CD14-positive monocyte (primary cell): ENCODE data around the gene AZGP1. TPM values are rescaled to one million over a fixed set of nuclear protein-coding genes. Genes with fewer than 3 reads are reported as not detected.
"Not testable (repeated sequence)": the region's sequence is repeated elsewhere in the genome, so short reads cannot be mapped to it uniquely, and the experiment has no call there.

ENCODE experiments used
- DNase-seq, 3 donors: peaks; one replicate each; pipeline ENCODE4 v3.0.0-alpha.2; 2011 to 2022
- H2AFZ ChIP-seq: 2 replicates; pipeline ENCODE4 v1.6.0; 2012; ENCODE audit warnings: mild to moderate bottlenecking, low read depth, low read length, inconsistent platforms; ENCODE audit not compliant: insufficient read depth, poor library complexity, severe bottlenecking
- H3K27ac ChIP-seq, 2 donors: 1 replicate in 1 of 2; 2 replicates in 1 of 2; pipeline ENCODE4 v1.5.1; 2012 to 2013; ENCODE audit warnings: low read length in 2 of 2, control low read depth in 1 of 2, inconsistent platforms in 1 of 2, low read depth in 1 of 2, mild to moderate bottlenecking in 1 of 2
- H3K27me3 ChIP-seq, 2 donors: one replicate each; pipeline versions ENCODE4 v1.6.0 to v1.6.1; 2011 to 2013; ENCODE audit warnings: low read length in 2 of 2; ENCODE audit not compliant: control insufficient read depth in 2 of 2, insufficient read depth in 2 of 2
- H3K36me3 ChIP-seq, 2 donors: replicated peaks in 1 of 2; 1 replicate in 1 of 2; 2 replicates in 1 of 2; pipeline versions ENCODE4 v1.5.1 to v1.6.1; 2012 to 2013; ENCODE audit warnings: low read length in 2 of 2, control low read depth in 1 of 2, inconsistent platforms in 1 of 2, mild to moderate bottlenecking in 1 of 2; ENCODE audit not compliant: insufficient read depth in 2 of 2, control insufficient read depth in 1 of 2
- H3K4me1 ChIP-seq, 2 donors: 1 replicate in 1 of 2; 2 replicates in 1 of 2; pipeline versions ENCODE4 v1.5.1 to v1.6.1; 2012 to 2013; ENCODE audit warnings: low read length in 2 of 2, control low read depth in 1 of 2, inconsistent platforms in 1 of 2, mild to moderate bottlenecking in 1 of 2, moderate library complexity in 1 of 2; ENCODE audit not compliant: insufficient read depth in 2 of 2, control insufficient read depth in 1 of 2
- H3K4me2 ChIP-seq: replicated peaks from 2 replicates; pipeline ENCODE3; 2012; ENCODE audit warnings: low read length, moderate library complexity, mild to moderate bottlenecking; ENCODE audit not compliant: poor library complexity, severe bottlenecking; ENCODE audit errors: extremely low read depth
- H3K4me3 ChIP-seq, 3 experiments: fragments of 200-600 bp in 1 of 3; sonication (generic) in 1 of 3; replicated peaks in 1 of 3; 1 replicate in 2 of 3; 2 replicates in 1 of 3; pipeline ENCODE4 v1.5.1; 2011 to 2013; ENCODE audit warnings: low read length in 3 of 3, mild to moderate bottlenecking in 3 of 3, control low read depth in 2 of 3, low read depth in 2 of 3, inconsistent platforms in 1 of 3, moderate library complexity in 1 of 3
- H3K79me2 ChIP-seq: 2 replicates; pipeline ENCODE4 v1.6.0; 2012; ENCODE audit warnings: mild to moderate bottlenecking, control low read depth, inconsistent platforms, low read length, moderate library complexity; ENCODE audit not compliant: insufficient read depth
- H3K9ac ChIP-seq: 2 replicates; pipeline ENCODE4 v1.6.0; 2017; ENCODE audit warnings: low read length, mild to moderate bottlenecking; ENCODE audit not compliant: insufficient read depth, poor library complexity, severe bottlenecking
- H3K9me3 ChIP-seq, 2 donors: replicated peaks in 1 of 2; 1 replicate in 1 of 2; 2 replicates in 1 of 2; pipeline versions ENCODE4 v1.5.1 to v1.6.1; 2012 to 2013; ENCODE audit warnings: low read length in 2 of 2, control low read depth in 1 of 2; ENCODE audit not compliant: control insufficient read depth in 1 of 2, insufficient read depth in 1 of 2
- H4K20me1 ChIP-seq: 2 replicates; pipeline ENCODE4 v1.6.0; 2012; ENCODE audit warnings: mild to moderate bottlenecking, low read length, control low read depth, moderate library complexity; ENCODE audit not compliant: insufficient read depth
- H3K27ac Mint-ChIP-seq, 7 donors: one replicate each; pipeline ENCODE4 v1.8.0; 2020; ENCODE audit warnings: mild to moderate bottlenecking in 7 of 7, mixed read lengths in 7 of 7, moderate library complexity in 6 of 7, inconsistent platforms in 2 of 7
- H3K27me3 Mint-ChIP-seq, 3 donors: one replicate each; pipeline ENCODE4 v1.8.0; 2021 to 2022; ENCODE audit warnings: low read depth in 3 of 3, mild to moderate bottlenecking in 3 of 3, mixed read lengths in 3 of 3, moderate library complexity in 3 of 3, inconsistent platforms in 1 of 3
- H3K36me3 Mint-ChIP-seq, 2 donors: one replicate each; pipeline ENCODE4 v1.8.0; 2020; ENCODE audit warnings: mixed read lengths in 2 of 2, inconsistent platforms in 1 of 2, mild to moderate bottlenecking in 1 of 2
- H3K4me1 Mint-ChIP-seq: one replicate; pipeline ENCODE4 v1.8.0; 2020; ENCODE audit warnings: mild to moderate bottlenecking, mixed read lengths
- H3K4me3 Mint-ChIP-seq, 2 donors: one replicate each; pipeline ENCODE4 v1.8.0; 2020; ENCODE audit warnings: mild to moderate bottlenecking in 2 of 2, mixed read lengths in 2 of 2, moderate library complexity in 1 of 2
- H3K9me3 Mint-ChIP-seq, 7 donors: one replicate each; pipeline ENCODE4 v1.8.0; 2020 to 2022; ENCODE audit warnings: mixed read lengths in 7 of 7, mild to moderate bottlenecking in 6 of 7, moderate library complexity in 6 of 7, inconsistent platforms in 2 of 7
- WGBS: methylation state at CpG from one replicate; pipeline ENCODE4 v1.1.5; 2013; ENCODE audit warnings: missing lambda C conversion rate; ENCODE audit not compliant: insufficient coverage; 5-methylcytosine and 5-hydroxymethylcytosine counted together
- intact Hi-C, 2 donors: fragments of 100-400 bp; cut with micrococcal nuclease; formaldehyde crosslinking; loops; one replicate each; pipeline versions ENCODE4 v1.15.0 to v1.15.1; 2023
- polyA plus RNA-seq, 3 donors: library from polyadenylated mRNA; depleted of rRNA in 1 of 3; unstranded in 2 of 3; stranded (reverse) in 1 of 3; fragments of 300-500 nt in 2 of 3; fragments of >200 nt in 1 of 3; fragmentation: Illumina TruSeq in 2 of 3; gene quantifications; 1 replicate in 2 of 3; 2 replicates in 1 of 3; pipeline ENCODE4 v1.2.3, GENCODE V29; 2012 to 2021
- TF ChIP-seq, protein P1 (sequence below): fragments of 200-600 bp; IDR thresholded peaks from one replicate; pipeline ENCODE4 v1.8.0; 2022; ENCODE audit warnings: antibody characterized with exemption, mild to moderate bottlenecking

Gene AZGP1
- polyA plus RNA-seq, 3 donors: not detected

DNA sequence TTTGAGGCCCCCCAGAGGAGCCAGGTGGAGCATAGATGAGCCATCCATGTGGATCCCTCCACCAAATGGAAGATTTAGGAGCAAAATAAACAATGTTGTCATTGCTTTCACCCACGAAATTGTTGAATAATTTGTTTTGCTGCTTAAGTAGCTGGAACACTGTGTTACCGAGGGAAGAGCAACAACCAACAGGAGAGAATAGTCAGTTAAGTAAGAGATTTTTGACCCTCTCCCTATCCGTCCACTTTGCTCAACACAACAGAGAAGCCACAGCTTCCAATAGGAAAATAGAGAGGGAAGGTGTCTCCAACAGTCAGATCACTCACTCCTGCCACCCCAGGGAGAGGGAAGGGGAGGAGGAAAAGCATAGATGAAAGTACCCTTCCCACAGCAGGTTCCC lies 35.7 kb upstream of the AZGP1 start:
- no peak overlapping the region for H3K4me3 Mint-ChIP-seq

DNA sequence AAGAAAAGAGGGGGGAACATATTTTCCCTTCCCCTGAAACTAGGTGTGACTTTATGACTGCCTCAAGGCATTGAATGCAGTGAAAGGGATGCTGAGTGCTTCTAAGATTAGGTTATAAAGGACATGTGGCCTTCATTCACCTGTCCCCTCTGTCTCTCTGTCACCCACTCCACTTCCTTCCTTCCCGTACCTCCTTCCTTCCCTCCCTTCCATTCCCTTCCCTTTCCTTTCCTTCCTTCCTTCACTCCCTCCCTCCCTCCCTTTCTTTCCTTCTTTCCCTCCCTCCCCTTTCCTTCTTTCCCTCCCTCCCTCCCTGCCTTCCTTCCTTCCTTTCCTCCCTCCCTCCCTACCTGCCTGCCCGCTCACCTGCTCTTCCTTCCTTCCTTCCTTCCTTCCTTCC lies 35.1 kb upstream of the AZGP1 start:
- H3K27ac ChIP-seq: no peak overlapping the region
- Mint-ChIP-seq H3K27me3 (peaks cover 0 to 2% (median 0%) of the 10 kb centered on the region in 3 donors), H3K9me3 (no peaks in the 10 kb centered on the region), H3K4me1 (peaks cover 27% of the 10 kb centered on the region), H3K4me3 (no peak overlapping the region), H3K27ac (no peak overlapping the region), H3K36me3 (no peaks in the 10 kb centered on the region)
- no peaks in the 10 kb centered on the region for H3K36me3 ChIP-seq
- no peak overlapping the region for H3K4me2 ChIP-seq
- intact Hi-C loops: loop anchor here (10.0 kb wide), 1 partner anchor 74 kb away; the partner anchor contains the start of genes COPS6 (in 2 of the 2) and ZNF3 (in 2 of the 2)
- 67% methylated on average over 2 of the region's 2 CpGs for WGBS
- no peak overlapping the region for H3K4me3 ChIP-seq
- DNase-seq: no peak
- peaks cover 20 to 21% of the 10 kb centered on the region in 2 donors for H3K4me1 ChIP-seq
- H4K20me1 ChIP-seq: no peaks in the 10 kb centered on the region
- no peak overlapping the region for H3K9ac ChIP-seq
- peaks cover 5% of the 10 kb centered on the region for H3K79me2 ChIP-seq
- TF ChIP-seq, protein P1, sequence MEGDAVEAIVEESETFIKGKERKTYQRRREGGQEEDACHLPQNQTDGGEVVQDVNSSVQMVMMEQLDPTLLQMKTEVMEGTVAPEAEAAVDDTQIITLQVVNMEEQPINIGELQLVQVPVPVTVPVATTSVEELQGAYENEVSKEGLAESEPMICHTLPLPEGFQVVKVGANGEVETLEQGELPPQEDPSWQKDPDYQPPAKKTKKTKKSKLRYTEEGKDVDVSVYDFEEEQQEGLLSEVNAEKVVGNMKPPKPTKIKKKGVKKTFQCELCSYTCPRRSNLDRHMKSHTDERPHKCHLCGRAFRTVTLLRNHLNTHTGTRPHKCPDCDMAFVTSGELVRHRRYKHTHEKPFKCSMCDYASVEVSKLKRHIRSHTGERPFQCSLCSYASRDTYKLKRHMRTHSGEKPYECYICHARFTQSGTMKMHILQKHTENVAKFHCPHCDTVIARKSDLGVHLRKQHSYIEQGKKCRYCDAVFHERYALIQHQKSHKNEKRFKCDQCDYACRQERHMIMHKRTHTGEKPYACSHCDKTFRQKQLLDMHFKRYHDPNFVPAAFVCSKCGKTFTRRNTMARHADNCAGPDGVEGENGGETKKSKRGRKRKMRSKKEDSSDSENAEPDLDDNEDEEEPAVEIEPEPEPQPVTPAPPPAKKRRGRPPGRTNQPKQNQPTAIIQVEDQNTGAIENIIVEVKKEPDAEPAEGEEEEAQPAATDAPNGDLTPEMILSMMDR: no peak
- H3K27me3 ChIP-seq: no peaks in the 10 kb centered on the region
- H2AFZ ChIP-seq: no peak overlapping the region
- no peaks in the 10 kb centered on the region for H3K9me3 ChIP-seq

More for the DNA sequence above, 35.7 kb upstream of the AZGP1 start:
- no peaks in the 10 kb centered on the region for H3K36me3 Mint-ChIP-seq
- no CpG with 5 or more reads among the region's 3 CpGs for WGBS
- Histone ChIP-seq H3K27me3 (no peaks in the 10 kb centered on the region), H3K79me2 (peaks cover 11% of the 10 kb centered on the region), H3K36me3 (no peaks in the 10 kb centered on the region), H4K20me1 (no peaks in the 10 kb centered on the region), H3K27ac (no peak overlapping the region), H2AFZ (no peak overlapping the region), H3K9ac (no peak overlapping the region), H3K4me3 (no peak overlapping the region), H3K4me2 (no peak overlapping the region), H3K4me1 (peaks cover 26 to 27% of the 10 kb centered on the region in 2 donors), H3K9me3 (no peaks in the 10 kb centered on the region)
- TF ChIP-seq, protein P1: no peak
- peak overlapping the region in 1 of 7 donors; percentile 2 for H3K27ac Mint-ChIP-seq
- no peaks in the 10 kb centered on the region for H3K9me3 Mint-ChIP-seq
- H3K27me3 Mint-ChIP-seq: peaks cover 0 to 2% (median 0%) of the 10 kb centered on the region in 3 donors
- H3K4me1 Mint-ChIP-seq: peaks cover 31% of the 10 kb centered on the region
- DNase-seq: no peak
- intact Hi-C loops: loop anchor here (10.0 kb wide), 1 partner anchor 73 kb away; the partner anchor contains the start of genes COPS6 (in 2 of the 2) and ZNF3 (in 2 of the 2)

DNA sequence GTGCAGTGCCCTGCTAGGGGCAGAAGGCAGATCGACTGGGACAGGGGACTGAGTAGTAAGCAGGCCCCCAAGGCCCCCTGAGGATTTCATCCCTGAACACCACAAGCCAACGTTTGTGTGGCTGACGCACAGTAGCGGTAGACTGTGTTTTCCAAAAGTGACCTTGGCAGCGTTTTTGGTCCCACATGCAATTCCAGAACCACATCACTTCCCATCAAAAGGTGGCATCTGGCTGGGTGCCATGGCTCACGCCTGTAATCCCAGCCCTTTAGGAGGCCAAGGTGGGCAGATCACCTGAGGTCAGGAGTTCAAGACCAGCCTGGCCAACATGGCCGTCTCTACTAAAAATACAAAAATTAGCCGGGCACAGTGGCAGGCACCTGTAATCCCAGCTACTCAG lies 34.1 kb upstream of the AZGP1 start:
- H3K4me1 Mint-ChIP-seq: peaks cover 24% of the 10 kb centered on the region
- 79% methylated on average over 7 of the region's 8 CpGs for WGBS
- intact Hi-C loops: loop anchor here (10.0 kb wide), 1 partner anchor 75 kb away; the partner anchor contains the start of genes COPS6 (in 2 of the 2) and ZNF3 (in 2 of the 2)
- H3K27ac Mint-ChIP-seq, H3K4me3 Mint-ChIP-seq, H3K79me2 ChIP-seq, H3K4me3 ChIP-seq, H4K20me1 ChIP-seq, H2AFZ ChIP-seq, H3K9me3 Mint-ChIP-seq, H3K27me3 Mint-ChIP-seq, H3K36me3 Mint-ChIP-seq, H3K9ac ChIP-seq, H3K36me3 ChIP-seq, DNase-seq, H3K4me2 ChIP-seq, H3K27ac ChIP-seq, H3K9me3 ChIP-seq, H3K27me3 ChIP-seq: not testable (repeated sequence)
- peaks cover 16 to 17% of the 10 kb centered on the region in 2 donors for H3K4me1 ChIP-seq
